NCI-H524 treated with DMSO at 0.1 percent for 48 hours (cell line): ENCODE data around the gene OR51A4.
A peak's percentile ranks its signal among the peaks of the same experiment; 100 is the strongest.
"Not testable (repeated sequence)": the region's sequence is repeated elsewhere in the genome, so short reads cannot be mapped to it uniquely, and the experiment has no call there.

ENCODE experiments used
- DNase-seq: peaks from one replicate; lab custom pipeline; 2025; lab: John Stamatoyannopoulos, UW

The OR51A4 gene, protein sequence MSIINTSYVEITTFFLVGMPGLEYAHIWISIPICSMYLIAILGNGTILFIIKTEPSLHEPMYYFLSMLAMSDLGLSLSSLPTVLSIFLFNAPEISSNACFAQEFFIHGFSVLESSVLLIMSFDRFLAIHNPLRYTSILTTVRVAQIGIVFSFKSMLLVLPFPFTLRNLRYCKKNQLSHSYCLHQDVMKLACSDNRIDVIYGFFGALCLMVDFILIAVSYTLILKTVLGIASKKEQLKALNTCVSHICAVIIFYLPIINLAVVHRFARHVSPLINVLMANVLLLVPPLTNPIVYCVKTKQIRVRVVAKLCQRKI

DNA sequence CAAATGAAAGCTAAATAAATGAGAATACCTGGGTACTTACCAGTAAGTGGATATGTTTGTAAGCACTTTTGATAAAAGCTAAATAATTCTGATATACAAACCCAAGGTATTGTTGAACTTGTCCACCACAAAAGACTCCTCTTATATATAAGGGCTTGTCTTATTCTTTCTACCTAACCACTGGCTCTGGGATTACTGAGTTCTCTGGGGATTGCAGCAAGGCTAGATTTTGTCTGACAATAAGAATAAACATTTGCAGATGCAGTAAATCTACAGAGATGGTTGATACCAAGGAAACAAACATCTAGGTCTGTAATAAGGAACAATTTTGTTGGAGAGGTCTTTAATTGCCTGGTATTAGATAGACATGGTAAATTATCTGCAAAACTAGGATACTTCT lies at the start of gene OR51A4:
Gene OR51A4 (minus strand): TSS at position 101 of the 400 bp plus-strand sequence. CDS start 505 bp downstream, outside the sequence.
- no peak for DNase-seq

DNA sequence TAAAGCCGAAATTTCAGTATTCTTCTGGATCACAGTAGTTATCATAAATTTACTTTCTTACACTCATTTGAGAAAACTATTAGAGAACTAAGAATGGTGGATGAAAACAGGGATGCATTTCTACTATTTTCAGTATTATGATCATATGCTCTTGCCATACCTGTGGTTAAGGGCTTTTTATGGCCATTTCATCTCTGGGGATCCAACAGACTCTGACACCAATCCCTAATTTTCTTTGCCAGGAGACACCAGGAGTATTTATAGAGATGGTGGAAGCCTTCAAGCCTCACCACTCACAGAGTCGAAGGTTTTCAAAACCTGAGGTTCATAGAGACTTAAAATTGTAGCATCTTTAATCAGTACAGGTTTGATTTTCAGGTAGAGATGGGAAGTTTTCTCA lies 47.1 kb upstream of the OR51A4 start, which contains the start of gene OR51L1:
Gene OR51L1 (plus strand): TSS at position 301 of the 400 bp plus-strand sequence. CDS start 4,132 bp downstream, outside the sequence.
- no peak for DNase-seq

DNA sequence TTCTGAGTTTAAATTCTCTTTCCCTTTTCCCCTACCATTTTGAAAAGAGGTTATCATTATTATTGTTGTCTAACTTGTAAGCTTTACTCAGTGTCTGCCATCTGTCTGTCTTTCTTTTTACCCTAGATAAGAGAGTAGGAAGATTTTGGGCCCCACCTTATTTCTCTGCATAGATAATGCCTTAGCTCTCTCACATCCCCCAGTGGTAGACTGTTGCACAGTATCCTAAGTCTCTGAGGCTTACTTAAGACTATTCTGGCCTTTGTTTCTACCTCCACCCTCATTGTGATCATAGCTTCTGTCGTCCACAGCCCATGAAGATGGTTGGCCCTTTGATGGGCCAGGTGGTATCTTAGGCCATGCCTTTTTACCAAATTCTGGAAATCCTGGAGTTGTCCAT lies 43.7 kb upstream of the OR51A4 start:
- DNase-seq, result peak; percentile 13

DNA sequence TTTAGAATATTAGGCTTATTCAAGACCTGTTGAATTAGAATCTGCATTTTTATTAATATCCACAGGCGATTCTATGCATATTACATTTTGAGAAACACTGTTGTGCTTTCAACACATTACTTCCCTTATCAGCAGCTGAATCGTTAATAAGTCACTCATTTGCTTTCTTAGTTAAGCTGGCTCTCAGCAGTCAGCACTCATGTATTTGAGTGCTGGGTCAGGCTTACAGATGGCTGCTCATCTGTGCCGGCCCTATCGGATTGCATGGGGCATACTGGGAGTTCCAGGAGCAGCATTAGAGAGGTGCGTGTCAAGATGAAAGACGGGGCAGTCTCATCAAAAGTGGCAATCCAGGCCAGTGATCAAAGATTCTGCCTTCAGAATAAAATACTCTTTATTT lies 36.4 kb upstream of the OR51A4 start:
- DNase-seq, result peak; percentile 68

DNA sequence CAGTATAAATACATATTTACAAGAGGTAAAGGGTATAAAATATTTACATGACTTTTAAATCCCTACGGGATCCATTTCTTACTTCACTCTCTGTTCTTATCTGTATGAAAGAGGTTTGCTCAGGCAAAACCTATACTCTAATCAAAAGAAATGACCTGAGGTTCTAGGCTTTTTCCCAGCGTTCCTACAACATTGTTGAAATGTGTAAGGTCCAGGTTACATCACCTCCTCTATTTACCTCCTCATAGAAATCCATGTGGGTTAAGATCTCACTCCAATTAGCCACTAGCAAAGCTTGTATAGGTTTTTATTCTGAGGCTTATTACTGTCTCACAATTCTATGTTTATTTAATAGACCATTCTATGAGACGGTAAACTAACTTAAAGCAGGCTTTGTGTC lies 35.3 kb upstream of the OR51A4 start:
- no peak for DNase-seq

DNA sequence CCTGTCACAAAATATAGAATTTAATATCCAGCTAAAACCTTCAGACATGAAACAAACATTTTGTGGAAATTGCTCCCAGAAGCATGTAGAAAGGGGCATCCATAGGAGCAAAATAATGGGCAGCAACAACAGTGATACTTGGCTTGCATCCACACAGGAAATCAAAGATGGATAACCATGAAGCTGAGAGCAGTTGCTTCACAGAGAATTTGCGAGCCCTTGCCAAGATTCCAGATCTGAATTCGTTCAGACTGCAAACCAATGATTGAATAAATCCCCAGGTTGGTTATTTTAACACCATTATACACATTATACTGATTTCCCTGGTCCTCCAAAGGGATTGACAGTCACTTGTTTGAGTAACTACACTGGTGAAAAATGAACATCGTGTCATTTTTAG lies 31.6 kb upstream of the OR51A4 start:
- DNase-seq, result no peak

DNA sequence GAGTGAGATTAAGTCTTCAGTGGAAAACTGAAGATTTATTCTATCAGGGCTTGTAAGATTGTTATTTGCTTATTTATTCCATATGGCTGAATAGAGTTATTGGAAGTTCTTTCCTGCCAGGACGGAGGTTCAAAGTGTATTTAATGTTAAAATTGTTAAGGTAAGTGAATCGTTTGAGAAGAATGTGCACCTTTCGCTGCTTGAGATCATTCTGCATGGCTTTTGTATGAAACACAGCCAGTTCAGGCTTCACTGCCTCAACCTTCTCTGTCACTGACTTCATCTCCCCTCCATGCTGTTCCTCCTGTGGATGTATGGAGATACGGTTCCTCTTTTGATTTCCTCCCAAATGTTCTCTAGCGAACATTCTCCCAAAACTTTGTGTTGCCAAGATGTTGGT lies 28.0 kb upstream of the OR51A4 start:
- DNase-seq, result no peak

DNA sequence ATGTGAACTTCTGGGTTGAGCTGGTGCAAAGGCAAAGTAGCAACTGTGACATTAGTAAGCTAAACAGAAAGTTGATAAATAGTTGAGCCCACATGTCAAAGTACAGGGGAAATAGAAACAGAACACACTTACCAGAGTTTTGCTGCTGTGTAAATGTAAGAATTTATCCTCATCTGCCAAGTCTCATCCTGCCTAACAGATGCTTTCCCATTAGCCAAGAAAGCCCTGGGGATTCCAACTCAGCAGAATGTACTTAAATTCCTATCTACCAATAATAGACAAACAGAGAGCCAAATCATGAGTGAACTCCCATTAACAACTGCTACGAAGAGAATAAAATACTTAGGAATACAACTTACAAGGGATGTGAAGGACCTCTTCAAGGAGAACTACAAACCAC lies 15.4 kb upstream of the OR51A4 start:
- DNase-seq, result no peak

DNA sequence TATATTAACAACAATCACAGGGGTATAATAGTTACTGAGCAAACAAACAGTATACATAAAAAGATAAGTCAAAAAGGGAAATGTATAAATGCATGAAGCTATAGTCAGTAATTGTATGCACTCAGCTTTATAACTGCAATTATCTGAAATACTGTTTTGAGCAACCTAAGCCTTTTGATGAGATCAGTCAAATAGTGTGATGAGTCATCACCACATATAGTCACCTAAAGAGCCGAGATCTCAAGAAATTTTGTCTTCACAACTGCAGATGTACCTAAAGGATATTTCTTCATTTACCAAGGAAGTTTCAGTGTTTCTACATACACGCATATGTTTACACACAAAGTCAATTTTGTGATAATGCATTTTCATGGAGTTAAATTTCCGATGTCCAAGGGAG lies 13.5 kb upstream of the OR51A4 start:
- DNase-seq, result no peak

DNA sequence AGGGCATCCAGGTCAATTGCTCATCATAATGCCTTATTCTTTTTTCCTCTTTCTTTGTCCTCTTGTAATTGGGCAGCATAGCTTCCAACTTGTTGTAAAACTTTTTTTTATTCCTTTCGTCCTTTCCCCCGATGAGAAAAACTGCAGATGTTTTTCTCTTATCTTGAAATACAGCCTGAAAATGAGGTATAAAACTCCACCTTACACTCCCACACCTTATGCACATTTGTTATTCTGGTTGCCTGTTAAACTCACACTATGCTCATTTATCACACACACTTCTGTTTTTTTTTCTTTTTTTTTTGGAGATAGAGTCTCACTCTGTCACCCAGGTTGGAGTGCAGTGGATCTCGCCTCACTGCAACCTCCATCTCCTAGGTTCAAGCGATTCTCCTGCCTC lies 10.0 kb upstream of the OR51A4 start:
- DNase-seq, result no peak

DNA sequence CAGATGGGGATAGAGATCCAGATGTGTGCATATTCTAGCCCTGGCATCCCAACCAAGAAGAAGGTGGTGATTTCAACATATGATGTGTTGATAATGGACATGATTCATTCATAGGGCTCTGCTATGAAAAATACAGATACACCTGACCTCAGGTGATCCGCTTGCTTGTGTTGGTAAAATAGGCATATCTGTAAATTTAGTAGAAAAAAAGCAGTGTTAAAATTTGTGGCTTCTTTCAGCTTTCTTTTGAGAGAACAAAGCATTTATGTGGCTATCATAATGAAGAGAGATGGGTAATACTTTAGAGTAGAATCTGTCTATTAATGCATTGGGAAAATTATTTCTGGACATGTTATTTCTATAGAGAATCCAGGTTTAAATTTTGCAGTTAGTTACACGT lies 8.2 kb upstream of the OR51A4 start, which contains the start of gene OR51A2:
Gene OR51A2 (minus strand): TSS at position 101 of the 400 bp plus-strand sequence. CDS start 0 bp downstream, at position 101.
- DNase-seq, result not testable (repeated sequence)

DNA sequence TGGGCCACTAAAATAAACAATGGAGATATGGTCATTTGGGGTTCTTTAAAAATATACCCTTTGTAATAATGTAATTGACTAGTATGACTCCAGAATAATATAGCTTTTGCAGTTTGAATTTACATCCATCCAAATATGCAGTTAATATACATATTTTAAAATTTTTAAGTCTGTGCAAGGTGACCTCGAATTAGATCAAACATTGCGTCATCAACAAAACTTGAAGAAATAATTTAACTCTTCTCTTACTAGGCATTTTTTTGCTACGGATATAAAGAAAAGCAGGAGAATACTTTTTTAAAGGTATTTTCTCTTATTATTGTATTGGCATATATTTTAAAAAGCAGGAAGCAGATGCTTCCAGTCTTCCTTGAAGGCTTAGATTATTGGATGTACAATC lies 10.7 kb downstream of the OR51A4 start:
- DNase-seq, result no peak

DNA sequence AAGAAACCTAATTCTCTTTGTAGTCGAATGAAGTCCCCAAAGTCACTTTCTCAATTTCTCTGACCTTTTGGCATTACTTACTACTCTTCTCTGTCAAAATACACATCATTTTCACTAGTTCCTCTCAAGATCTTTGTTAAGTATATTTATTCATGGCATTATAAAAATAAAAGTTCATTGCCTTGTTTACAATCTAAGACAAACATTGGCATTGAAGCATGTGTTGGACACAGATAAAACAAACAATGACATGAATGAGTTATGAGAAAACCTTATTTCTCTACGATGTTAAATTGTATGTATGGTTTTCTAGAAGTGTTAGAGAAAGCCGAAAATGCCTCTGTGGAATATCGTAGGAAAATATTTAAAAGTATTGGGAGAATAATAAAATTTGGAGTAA lies 14.7 kb downstream of the OR51A4 start:
- DNase-seq, result no peak

DNA sequence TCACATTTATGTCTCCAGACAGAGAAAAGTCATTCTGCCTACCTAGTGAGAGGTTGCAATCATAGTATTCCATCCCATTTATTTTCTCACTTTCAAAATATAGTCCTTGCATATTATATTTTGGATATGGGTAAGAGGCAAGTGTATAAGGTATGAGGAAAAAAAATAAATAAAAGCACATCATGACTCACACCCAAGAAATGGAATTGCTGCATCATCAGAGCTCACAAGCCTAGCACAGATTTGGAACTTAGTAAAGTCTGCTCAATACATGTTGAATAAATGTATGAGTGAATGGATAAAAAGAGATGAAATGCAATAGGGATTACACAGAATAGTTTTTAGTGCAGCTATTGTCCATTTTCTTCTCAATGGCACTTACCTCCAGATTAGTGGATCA lies 20.8 kb downstream of the OR51A4 start:
- DNase-seq, result no peak

DNA sequence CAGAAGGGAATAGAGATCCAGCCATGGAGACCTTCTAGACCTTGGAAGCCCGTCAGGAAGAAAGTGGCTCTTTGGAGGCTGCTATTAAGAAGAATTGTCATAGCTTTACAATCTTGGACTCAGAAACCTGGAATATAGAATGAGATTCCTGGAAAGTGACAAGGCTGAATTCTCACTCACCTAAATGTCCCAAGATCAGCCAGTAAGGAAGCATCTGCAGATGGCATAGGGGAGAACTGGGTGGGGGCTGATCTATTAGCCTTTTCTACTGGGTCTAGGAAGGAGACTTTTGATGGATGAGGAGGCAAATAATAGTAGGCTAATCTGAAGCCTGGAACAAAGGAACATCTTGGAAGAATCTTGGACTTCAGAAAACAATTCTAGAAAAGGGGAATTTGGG lies 23.2 kb downstream of the OR51A4 start, which contains the start of gene OR51G1:
Gene OR51G1 (minus strand): TSS at position 101 of the 400 bp plus-strand sequence. CDS start 0 bp downstream, at position 101.
- no peak for DNase-seq

DNA sequence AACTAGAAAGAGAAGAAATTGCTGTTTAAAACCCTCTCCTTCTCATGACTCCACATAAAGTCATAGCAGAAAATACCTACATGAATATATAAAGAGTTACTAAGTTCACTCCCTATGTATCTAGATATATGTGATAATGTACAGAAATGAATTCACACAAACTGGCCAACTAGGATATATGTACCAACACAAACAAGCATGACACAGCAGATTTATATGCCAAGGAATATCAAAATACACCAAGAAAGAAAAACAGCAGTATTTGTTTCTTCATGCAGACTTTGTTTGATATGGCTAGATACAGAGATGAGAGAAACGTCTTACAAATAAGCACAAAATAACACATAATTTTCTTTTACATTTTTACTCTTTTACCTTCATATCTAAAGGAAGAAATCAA lies 25.1 kb downstream of the OR51A4 start:
- no peak for DNase-seq

DNA sequence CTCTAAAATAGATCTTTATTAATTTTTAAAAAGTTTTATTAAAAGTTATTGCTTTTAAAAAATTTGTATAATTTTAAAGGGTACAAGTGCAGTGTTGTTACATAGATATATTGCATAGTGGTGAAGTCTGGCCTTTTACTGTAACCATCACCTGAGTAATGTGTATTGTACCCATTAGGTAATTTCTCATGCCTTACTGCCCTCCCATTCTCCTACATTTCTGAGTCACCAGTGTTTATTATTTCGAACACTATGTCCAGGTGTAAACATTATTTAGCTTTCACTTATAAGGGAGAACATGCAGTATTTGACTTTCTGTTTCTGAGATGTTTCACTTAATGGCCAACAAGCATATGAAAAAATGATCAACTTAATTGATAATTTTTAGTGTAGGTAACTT lies 25.6 kb downstream of the OR51A4 start:
- DNase-seq, result no peak

DNA sequence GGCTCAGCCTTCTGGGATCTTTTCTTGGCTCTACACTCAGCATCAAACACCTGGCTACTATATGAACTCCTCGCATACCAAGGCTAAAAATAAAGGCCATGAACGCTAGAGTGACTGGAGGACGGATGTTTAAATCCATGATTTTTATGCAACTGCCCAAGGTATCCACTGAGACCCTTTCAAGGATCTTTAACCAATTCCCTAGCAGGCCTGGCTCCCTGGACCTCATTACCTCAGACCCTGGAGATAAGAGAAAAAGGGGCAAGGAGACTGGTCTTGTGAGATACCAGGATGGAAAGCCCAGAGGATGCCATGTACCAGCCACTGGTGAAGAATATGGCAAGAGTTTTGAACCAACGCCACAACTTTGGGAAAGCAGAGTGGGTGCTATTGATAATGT lies 28.2 kb downstream of the OR51A4 start, which contains the start of gene OR51G2:
Gene OR51G2 (minus strand): TSS at position 101 of the 400 bp plus-strand sequence. CDS start 3,687 bp downstream, outside the sequence.
- no peak for DNase-seq

DNA sequence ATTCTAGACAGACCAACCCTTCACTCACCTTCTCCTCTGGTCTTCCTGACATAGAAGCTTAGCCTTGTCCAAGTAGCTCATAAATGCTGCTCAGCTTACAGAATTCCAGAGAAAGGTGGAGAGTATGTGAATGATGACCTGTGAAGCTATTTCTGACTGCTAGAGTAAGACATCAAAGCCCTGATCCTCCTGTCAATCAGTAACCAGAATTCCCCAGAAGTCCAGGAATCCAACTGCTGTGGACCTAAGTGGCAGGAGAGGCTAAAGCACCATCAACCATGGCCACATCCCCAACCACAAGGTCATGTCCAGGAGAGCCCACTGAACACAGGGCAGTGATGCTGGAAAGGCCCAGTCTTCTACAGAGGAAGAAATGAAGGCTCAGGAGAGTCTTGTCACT lies 30.8 kb downstream of the OR51A4 start:
- DNase-seq, result no peak

DNA sequence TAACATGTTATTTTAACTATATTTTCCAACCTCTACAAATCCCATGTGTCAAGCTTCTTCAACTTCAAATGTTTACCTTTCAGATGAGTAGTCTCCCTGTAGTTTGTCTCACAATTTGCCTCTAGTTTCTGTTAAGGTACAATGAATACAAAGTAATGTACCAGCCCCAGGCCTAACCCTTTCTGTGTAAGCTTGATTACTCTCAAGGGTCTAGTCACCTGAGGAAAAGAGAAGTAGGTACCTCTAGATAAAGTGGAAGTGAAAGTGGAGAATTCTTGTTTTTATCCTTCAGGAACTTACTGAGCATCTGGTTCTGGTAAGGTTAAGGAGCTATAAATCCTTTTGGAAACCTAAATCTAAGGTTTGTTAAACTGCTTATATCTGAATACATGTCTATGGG lies 43.9 kb downstream of the OR51A4 start, which contains the start of gene OR51A7:
Gene OR51A7 (plus strand): TSS at position 300 of the 400 bp plus-strand sequence. CDS start 3,587 bp downstream, outside the sequence.
- no peak for DNase-seq
